Measurements from ENCODE around the gene CRB1.

GRCh38 chr1:197287863-197288262, 19.8 kb downstream of the CRB1 start:
- TF ChIP-seq CTCF (IDR thresholded peaks at IDR 0.05) (no peak), POLR2AphosphoS5 (IDR thresholded peaks at IDR 0.05) (no peak)
